Loucy (cell line): ENCODE measurements around the gene DCAF6.
A peak's percentile ranks its signal among the peaks of the same experiment; 100 is the strongest.

Experiments used
- H2AFZ ChIP-seq: fragments of 200-600 bp; sonication (generic); 2 replicates; pipeline ENCODE4 v1.6.0; 2016; ENCODE audit warnings: antibody characterized with exemption, mild to moderate bottlenecking, low read length, moderate library complexity
- H3F3A ChIP-seq: fragments of 200-600 bp; 2 replicates; pipeline ENCODE4 v1.6.0; 2016; ENCODE audit warnings: antibody characterized with exemption, low read depth, mild to moderate bottlenecking
- H3K27me3 ChIP-seq: fragments of 200-600 bp; sonication (generic); 2 replicates; pipeline ENCODE4 v1.6.1; 2014; ENCODE audit warnings: low read length, mild to moderate bottlenecking; ENCODE audit not compliant: insufficient read depth, poor library complexity, severe bottlenecking
- H3K36me3 ChIP-seq: fragments of 200-600 bp; sonication (generic); 2 replicates; pipeline ENCODE4 v1.6.1; 2016; ENCODE audit warnings: low read length; ENCODE audit not compliant: insufficient read depth
- H3K4me1 ChIP-seq: fragments of 200-600 bp; sonication (generic); 2 replicates; pipeline ENCODE4 v1.5.1; 2014; ENCODE audit warnings: low read length, mild to moderate bottlenecking; ENCODE audit not compliant: insufficient read depth, poor library complexity, severe bottlenecking
- H3K4me2 ChIP-seq: fragments of 200-600 bp; sonication (generic); 2 replicates; pipeline ENCODE4 v1.6.0; 2014; ENCODE audit warnings: antibody characterized with exemption, low read length, low read depth, mild to moderate bottlenecking; ENCODE audit not compliant: poor library complexity, severe bottlenecking
- H3K4me3 ChIP-seq: fragments of 200-600 bp; sonication (generic); 2 replicates; pipeline ENCODE4 v1.5.1; 2014; ENCODE audit warnings: low read length, mild to moderate bottlenecking, mixed read lengths; ENCODE audit not compliant: poor library complexity, severe bottlenecking
- H3K79me2 ChIP-seq: fragments of 200-600 bp; sonication (generic); 2 replicates; pipeline ENCODE4 v1.6.1; 2014; ENCODE audit warnings: low read length; ENCODE audit not compliant: insufficient read depth
- H3K9ac ChIP-seq: fragments of 200-600 bp; sonication (generic); 2 replicates; pipeline ENCODE4 v1.6.0; 2014; ENCODE audit warnings: mild to moderate bottlenecking, low read depth, low read length, moderate library complexity; ENCODE audit not compliant: poor library complexity, severe bottlenecking
- H3K9me2 ChIP-seq: fragments of 200-600 bp; sonication (generic); replicated peaks from 2 replicates; pipeline ENCODE4 v1.6.1; 2016; ENCODE audit warnings: low read depth, low read length, mixed read lengths
- H3K9me3 ChIP-seq: fragments of 200-600 bp; sonication (generic); 2 replicates; pipeline ENCODE4 v1.6.1; 2014; ENCODE audit warnings: mild to moderate bottlenecking, antibody characterized with exemption, low read length, low read depth; ENCODE audit not compliant: insufficient read depth
- H4K20me1 ChIP-seq: fragments of 200-600 bp; sonication (generic); 2 replicates; pipeline ENCODE4 v1.6.0; 2014; ENCODE audit warnings: antibody characterized with exemption, low read length, mild to moderate bottlenecking; ENCODE audit not compliant: insufficient read depth, poor library complexity, severe bottlenecking
- EZH2phosphoT487 ChIP-seq: fragments of 200-600 bp; IDR thresholded peaks from 2 replicates; pipeline ENCODE4 v1.6.1; 2018; ENCODE audit warnings: antibody characterized with exemption, mild to moderate bottlenecking, moderate library complexity, borderline replicate concordance
- TF ChIP-seq, protein P1 (sequence below): fragments of 200-600 bp; sonication (generic); conservative IDR thresholded peaks from 2 replicates; pipeline ENCODE4 v1.5.1; 2014; ENCODE audit warnings: mild to moderate bottlenecking, antibody characterized with exemption, low read length

The DCAF6 gene

DNA sequence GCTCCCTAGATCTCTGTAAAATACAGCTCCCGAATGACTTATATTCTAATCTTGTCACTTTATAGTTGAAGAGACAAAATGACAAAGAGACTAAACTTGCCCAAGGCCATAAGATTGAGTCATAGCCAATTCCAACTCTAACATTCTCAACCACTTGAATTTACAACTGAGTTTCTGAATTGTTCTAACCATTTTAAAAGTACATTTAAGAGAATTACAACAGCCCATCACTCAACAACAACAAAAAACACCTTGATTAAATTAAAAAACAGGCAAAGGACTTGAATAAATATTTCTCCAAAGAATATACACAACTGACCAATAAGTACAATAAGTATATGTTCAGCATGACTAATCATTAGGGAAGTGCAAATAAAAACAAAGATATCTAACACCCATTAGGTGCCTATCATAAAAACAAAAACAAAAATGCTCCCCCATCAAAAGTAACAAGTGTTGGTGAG is 13.8 kb upstream of the DCAF6 start:
- Histone ChIP-seq H2AFZ (no peak overlapping the region), H3K9me3 (no peaks in the 10 kb centered on the region), H3K4me3 (no peak overlapping the region), H3K36me3 (peaks cover 15% of the 10 kb centered on the region), H3K79me2 (peaks cover 30% of the 10 kb centered on the region), H3K9me2 (no peaks in the 10 kb centered on the region), H3K4me2 (no peak overlapping the region), H4K20me1 (no peaks in the 10 kb centered on the region), H3F3A (no peaks in the 10 kb centered on the region), H3K9ac (no peak overlapping the region), H3K27me3 (no peaks in the 10 kb centered on the region), H3K4me1 (peaks cover 28% of the 10 kb centered on the region)
- no peak for TF ChIP-seq EZH2phosphoT487
- TF ChIP-seq, protein P1, sequence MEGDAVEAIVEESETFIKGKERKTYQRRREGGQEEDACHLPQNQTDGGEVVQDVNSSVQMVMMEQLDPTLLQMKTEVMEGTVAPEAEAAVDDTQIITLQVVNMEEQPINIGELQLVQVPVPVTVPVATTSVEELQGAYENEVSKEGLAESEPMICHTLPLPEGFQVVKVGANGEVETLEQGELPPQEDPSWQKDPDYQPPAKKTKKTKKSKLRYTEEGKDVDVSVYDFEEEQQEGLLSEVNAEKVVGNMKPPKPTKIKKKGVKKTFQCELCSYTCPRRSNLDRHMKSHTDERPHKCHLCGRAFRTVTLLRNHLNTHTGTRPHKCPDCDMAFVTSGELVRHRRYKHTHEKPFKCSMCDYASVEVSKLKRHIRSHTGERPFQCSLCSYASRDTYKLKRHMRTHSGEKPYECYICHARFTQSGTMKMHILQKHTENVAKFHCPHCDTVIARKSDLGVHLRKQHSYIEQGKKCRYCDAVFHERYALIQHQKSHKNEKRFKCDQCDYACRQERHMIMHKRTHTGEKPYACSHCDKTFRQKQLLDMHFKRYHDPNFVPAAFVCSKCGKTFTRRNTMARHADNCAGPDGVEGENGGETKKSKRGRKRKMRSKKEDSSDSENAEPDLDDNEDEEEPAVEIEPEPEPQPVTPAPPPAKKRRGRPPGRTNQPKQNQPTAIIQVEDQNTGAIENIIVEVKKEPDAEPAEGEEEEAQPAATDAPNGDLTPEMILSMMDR: no peak

DNA sequence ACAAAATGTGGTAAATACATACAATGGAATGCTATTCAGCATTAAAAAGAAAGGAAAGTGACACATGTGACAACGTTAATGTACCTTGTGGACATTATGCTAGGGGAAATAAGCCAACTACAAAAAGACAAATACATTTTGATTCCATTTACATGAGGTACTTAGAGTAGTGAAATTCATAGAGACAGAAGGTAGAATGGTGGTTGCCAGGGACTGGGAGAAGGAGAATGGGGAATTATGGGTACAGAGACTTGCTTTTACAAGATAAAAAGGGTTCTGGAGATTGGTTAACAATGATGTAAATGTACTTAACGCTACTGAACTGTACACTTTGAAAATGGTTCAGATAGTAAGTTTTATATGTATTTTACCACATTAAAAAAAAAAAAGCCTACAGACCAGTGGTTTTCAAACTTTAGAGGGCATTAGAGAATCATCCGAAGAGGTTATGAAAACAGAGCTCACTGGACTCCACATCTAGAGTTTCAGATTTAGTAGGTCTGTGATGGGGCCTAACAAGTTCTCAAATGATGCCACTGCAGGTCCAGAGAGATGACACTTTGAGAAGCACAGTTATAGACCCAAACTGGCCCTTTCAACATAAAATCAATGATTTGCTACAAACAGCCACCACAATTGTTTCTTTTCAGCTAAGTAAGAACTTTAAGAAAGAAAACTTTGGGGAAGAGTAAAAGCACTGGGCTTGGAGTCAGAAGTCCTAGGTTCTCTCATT is 13.0 kb upstream of the DCAF6 start:
- H3K79me2 ChIP-seq: peaks cover 38% of the 10 kb centered on the region
- peak overlapping the region; percentile 2 for H3K4me2 ChIP-seq
- TF ChIP-seq, protein P1: no peak
- TF ChIP-seq EZH2phosphoT487: no peak
- H3K36me3 ChIP-seq: peaks cover 8% of the 10 kb centered on the region; the same call in 1 of the 2 replicates
- H3K9me2 ChIP-seq: no peaks in the 10 kb centered on the region
- no peak overlapping the region for H2AFZ ChIP-seq
- no peaks in the 10 kb centered on the region for H4K20me1 ChIP-seq
- H3K4me3 ChIP-seq: no peak overlapping the region
- H3K9me3 ChIP-seq: no peaks in the 10 kb centered on the region
- H3K9ac ChIP-seq: no peak overlapping the region
- peaks cover 28% of the 10 kb centered on the region for H3K4me1 ChIP-seq
- no peaks in the 10 kb centered on the region for H3K27me3 ChIP-seq
- H3F3A ChIP-seq: no peaks in the 10 kb centered on the region

DNA sequence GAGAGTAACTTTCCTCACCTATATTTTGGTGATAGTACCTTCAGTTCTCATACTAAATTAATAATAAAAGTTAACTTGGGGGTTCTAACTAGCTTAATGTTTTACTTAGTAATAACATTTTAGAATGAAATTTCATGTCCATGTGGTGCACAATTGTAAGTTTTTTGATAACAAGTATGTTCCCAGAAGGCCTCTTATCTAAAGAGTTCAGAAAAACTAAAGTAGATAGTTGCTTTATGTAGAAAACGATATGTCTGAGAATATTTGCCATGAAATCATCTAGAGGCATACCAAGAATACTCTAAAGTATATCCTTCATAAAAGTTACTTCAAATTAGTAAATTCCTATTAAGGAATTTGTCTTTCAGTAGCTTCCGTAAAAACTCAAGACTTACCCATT is 12.4 kb upstream of the DCAF6 start:
- Histone ChIP-seq H3K79me2 (peaks cover 44% of the 10 kb centered on the region), H3K27me3 (no peaks in the 10 kb centered on the region), H4K20me1 (no peaks in the 10 kb centered on the region), H3K4me3 (no peak overlapping the region), H3K9ac (no peak overlapping the region), H3K4me2 (no peak overlapping the region), H2AFZ (no peak overlapping the region), H3K36me3 (peaks cover 8% of the 10 kb centered on the region; the same call in 1 of the 2 replicates), H3K4me1 (peaks cover 33% of the 10 kb centered on the region), H3K9me3 (no peaks in the 10 kb centered on the region), H3F3A (no peaks in the 10 kb centered on the region), H3K9me2 (no peaks in the 10 kb centered on the region)
- TF ChIP-seq EZH2phosphoT487: no peak
- TF ChIP-seq, protein P1: no peak
